Measurements from ENCODE around the gene HDDC2. TPM values are rescaled to one million over a fixed set of nuclear protein-coding genes. Genes with fewer than 3 reads are reported as not detected.

Gene HDDC2
- total RNA-seq, 3 donors from 2014 or later (not counting 1 experiment from before 2014, with no cell fraction given): 53.5 to 87.5 (median 57.3) TPM

DNA sequence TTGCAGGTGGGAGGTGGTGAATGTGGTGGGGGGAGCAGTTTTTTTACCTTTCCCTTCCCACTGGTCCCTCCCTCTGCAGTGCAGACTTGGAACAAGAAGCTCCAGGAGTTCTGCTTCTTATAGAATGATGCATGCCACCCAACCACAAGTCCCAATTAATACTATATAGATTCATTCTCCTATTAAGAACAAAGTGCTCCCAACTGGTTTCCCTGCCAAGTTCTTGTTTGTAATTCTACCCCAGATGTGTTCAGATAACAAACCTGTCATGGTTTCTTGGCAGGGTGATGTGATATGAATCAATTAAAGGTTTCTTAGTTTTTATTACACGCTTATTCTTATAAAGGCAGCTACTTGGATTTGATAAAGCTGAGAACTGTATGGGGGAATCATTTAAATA lies 23.9 kb downstream of the HDDC2 start:
- Mint-ChIP-seq H3K4me3 (peak overlapping the region; percentile 5), H3K9me3 (peaks cover 5 to 6% of the 10 kb centered on the region in 2 donors), H3K27me3 (ENCODE audit: low read depth in 2 of 2) (no peaks in the 10 kb centered on the region), H3K27ac (peak overlapping the region; percentile 89 to 94), H3K4me1 (peaks cover 61 to 69% of the 10 kb centered on the region in 2 donors), H3K36me3 (peaks cover 23% of the 10 kb centered on the region)
- H3K27ac ChIP-seq (ENCODE audit: low read length): no peak overlapping the region
- H3K4me3 ChIP-seq (ENCODE audit: low read length): no peak overlapping the region
- H3K27me3 ChIP-seq (ENCODE audit: control insufficient read depth, insufficient read depth, low read length): no peaks in the 10 kb centered on the region
- peaks cover 22% of the 10 kb centered on the region for H3K4me1 ChIP-seq (ENCODE audit: control insufficient read depth, insufficient read depth, low read length)
- H3K36me3 ChIP-seq (ENCODE audit: control insufficient read depth, insufficient read depth, low read length): peaks cover 28% of the 10 kb centered on the region
- ATAC-seq: no peak
- intact Hi-C loops (cut with micrococcal nuclease): no loop called here
- DNase-seq: no peak
- H3K9me3 ChIP-seq (ENCODE audit: control insufficient read depth, insufficient read depth, low read length): peaks cover 8% of the 10 kb centered on the region
- no CpG with 5 or more reads among the region's 1 CpG for WGBS (ENCODE audit: insufficient coverage)
- TF ChIP-seq, protein P1, sequence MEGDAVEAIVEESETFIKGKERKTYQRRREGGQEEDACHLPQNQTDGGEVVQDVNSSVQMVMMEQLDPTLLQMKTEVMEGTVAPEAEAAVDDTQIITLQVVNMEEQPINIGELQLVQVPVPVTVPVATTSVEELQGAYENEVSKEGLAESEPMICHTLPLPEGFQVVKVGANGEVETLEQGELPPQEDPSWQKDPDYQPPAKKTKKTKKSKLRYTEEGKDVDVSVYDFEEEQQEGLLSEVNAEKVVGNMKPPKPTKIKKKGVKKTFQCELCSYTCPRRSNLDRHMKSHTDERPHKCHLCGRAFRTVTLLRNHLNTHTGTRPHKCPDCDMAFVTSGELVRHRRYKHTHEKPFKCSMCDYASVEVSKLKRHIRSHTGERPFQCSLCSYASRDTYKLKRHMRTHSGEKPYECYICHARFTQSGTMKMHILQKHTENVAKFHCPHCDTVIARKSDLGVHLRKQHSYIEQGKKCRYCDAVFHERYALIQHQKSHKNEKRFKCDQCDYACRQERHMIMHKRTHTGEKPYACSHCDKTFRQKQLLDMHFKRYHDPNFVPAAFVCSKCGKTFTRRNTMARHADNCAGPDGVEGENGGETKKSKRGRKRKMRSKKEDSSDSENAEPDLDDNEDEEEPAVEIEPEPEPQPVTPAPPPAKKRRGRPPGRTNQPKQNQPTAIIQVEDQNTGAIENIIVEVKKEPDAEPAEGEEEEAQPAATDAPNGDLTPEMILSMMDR (IDR thresholded peaks at IDR 0.05): no peak

DNA sequence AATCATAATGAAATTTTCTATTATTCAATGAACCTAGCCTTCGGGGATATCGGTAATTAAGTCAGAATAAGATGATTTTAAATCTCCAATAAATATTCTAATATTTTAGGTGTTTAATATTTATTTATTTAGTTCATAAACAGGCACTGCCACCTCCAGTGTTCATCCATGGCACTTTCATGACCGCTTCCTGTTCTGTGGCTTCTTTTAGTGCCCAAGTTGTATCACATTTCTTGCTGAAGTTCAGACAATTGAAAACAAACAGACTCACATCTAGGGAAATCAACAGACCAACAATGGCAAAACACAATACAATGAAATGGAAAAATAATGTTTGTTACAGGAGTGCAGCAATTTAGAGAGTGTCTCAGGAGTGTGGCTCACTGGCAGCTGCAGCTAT lies 26.0 kb downstream of the HDDC2 start:
- intact Hi-C loops (cut with micrococcal nuclease): no loop called here
- peaks cover 44 to 52% of the 10 kb centered on the region in 2 donors for H3K4me1 Mint-ChIP-seq
- WGBS (ENCODE audit: insufficient coverage): 53% methylated on average over 1 of the region's 3 CpGs
- H3K4me1 ChIP-seq (ENCODE audit: control insufficient read depth, insufficient read depth, low read length): peaks cover 20% of the 10 kb centered on the region
- no peaks in the 10 kb centered on the region for H3K27me3 Mint-ChIP-seq (ENCODE audit: low read depth in 2 of 2)
- DNase-seq (no peak), ATAC-seq (peak in 2 of 3 donors; percentile 71 to 76)
- peaks cover 13% of the 10 kb centered on the region for H3K36me3 Mint-ChIP-seq
- TF ChIP-seq, protein P1 (IDR thresholded peaks at IDR 0.05): no peak
- no peak overlapping the region for H3K4me3 ChIP-seq (ENCODE audit: low read length)
- peak overlapping the region; percentile 72 for H3K4me3 Mint-ChIP-seq
- H3K9me3 ChIP-seq (ENCODE audit: control insufficient read depth, insufficient read depth, low read length): peaks cover 6% of the 10 kb centered on the region
- no peaks in the 10 kb centered on the region for H3K9me3 Mint-ChIP-seq
- H3K27ac ChIP-seq (ENCODE audit: low read length): peak overlapping the region; percentile 29
- H3K27me3 ChIP-seq (ENCODE audit: control insufficient read depth, insufficient read depth, low read length): no peaks in the 10 kb centered on the region
- peaks cover 30% of the 10 kb centered on the region for H3K36me3 ChIP-seq (ENCODE audit: control insufficient read depth, insufficient read depth, low read length)
- H3K27ac Mint-ChIP-seq: peak overlapping the region; percentile 89 to 94

DNA sequence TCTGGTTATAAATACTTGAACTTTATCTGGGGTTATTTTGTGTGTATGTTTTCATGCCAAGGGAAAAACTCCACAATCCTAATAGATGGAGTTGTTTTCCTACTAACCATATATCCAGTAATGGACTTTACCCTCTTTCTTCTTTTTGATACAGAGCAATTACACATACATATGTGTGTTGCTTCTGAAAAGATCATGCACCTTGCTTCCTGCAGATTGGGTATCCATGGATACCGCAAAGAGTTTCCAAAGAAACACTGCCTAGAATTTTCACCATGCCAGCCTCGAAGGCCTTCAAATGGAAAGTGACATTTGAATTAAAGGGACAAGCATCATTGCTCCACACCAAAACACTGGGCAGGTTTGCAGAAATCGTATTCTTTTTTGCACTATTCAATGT lies 26.8 kb downstream of the HDDC2 start:
- ATAC-seq: no peak

More for the DNA sequence above, 26.8 kb downstream of the HDDC2 start:
- peaks cover 44 to 55% of the 10 kb centered on the region in 2 donors for H3K4me1 Mint-ChIP-seq
- TF ChIP-seq, protein P1 (IDR thresholded peaks at IDR 0.05): no peak
- peaks cover 14% of the 10 kb centered on the region for H3K4me1 ChIP-seq (ENCODE audit: control insufficient read depth, insufficient read depth, low read length)
- WGBS (ENCODE audit: insufficient coverage): 95% methylated on average over 2 of the region's 3 CpGs
- no peaks in the 10 kb centered on the region for H3K27me3 ChIP-seq (ENCODE audit: control insufficient read depth, insufficient read depth, low read length)
- no peak overlapping the region for H3K4me3 Mint-ChIP-seq
- DNase-seq: no peak
- peak overlapping the region; percentile 89 to 94 for H3K27ac Mint-ChIP-seq
- no peak overlapping the region for H3K4me3 ChIP-seq (ENCODE audit: low read length)
- H3K36me3 ChIP-seq (ENCODE audit: control insufficient read depth, insufficient read depth, low read length): peaks cover 24% of the 10 kb centered on the region
- H3K9me3 ChIP-seq (ENCODE audit: control insufficient read depth, insufficient read depth, low read length): no peaks in the 10 kb centered on the region
- peaks cover 11% of the 10 kb centered on the region for H3K36me3 Mint-ChIP-seq
- intact Hi-C loops (cut with micrococcal nuclease): no loop called here
- H3K27ac ChIP-seq (ENCODE audit: low read length): no peak overlapping the region
- no peaks in the 10 kb centered on the region for H3K27me3 Mint-ChIP-seq (ENCODE audit: low read depth in 2 of 2)
- no peaks in the 10 kb centered on the region for H3K9me3 Mint-ChIP-seq
